NCI-H2196 treated with DMSO at 0.1 percent for 48 hours (cell line): Measurements from ENCODE around the gene BCOR.

Experiments used
- DNase-seq: peaks from one replicate; lab custom pipeline; 2025; ENCODE audit not compliant: unreplicated experiment; lab: John Stamatoyannopoulos, UW

The BCOR gene

GRCh38 chrX:40099055-40099958 is 1.5 kb upstream of the BCOR start:
- peak; percentile 15 for DNase-seq

GRCh38 chrX:40098264-40099054 is 701 bp upstream of the BCOR start:
- DNase-seq, result no peak

GRCh38 chrX:40097141-40097503 is 636 bp downstream of the BCOR start:
- no peak for DNase-seq

- no peak for DNase-seq
Observed at GRCh38 chrX:40096395-40097091, 1.2 kb downstream of the BCOR start.

GRCh38 chrX:40095583-40096394 is 2.0 kb downstream of the BCOR start:
- no peak for DNase-seq

GRCh38 chrX:40094900-40095582 is 2.7 kb downstream of the BCOR start:
- DNase-seq, result no peak

- DNase-seq, result no peak
Observed at GRCh38 chrX:40094041-40094899, 3.5 kb downstream of the BCOR start.

GRCh38 chrX:40093586-40093985 is 4.2 kb downstream of the BCOR start:
- DNase-seq, result no peak

- no peak for DNase-seq
Observed at GRCh38 chrX:40092808-40093435, 4.8 kb downstream of the BCOR start.

GRCh38 chrX:40091691-40092421 is 5.9 kb downstream of the BCOR start:
- DNase-seq, result no peak

GRCh38 chrX:40090961-40091360 is 6.8 kb downstream of the BCOR start:
- no peak for DNase-seq

GRCh38 chrX:40090050-40090804 is 7.5 kb downstream of the BCOR start:
- DNase-seq, result no peak

- DNase-seq, result no peak
Observed at GRCh38 chrX:40088803-40089540, 8.8 kb downstream of the BCOR start.

- no peak for DNase-seq
Observed at GRCh38 chrX:40088299-40088625, 9.5 kb downstream of the BCOR start.

GRCh38 chrX:40087425-40088298 is 10.1 kb downstream of the BCOR start:
- DNase-seq, result no peak
